ENCODE results near the gene RNU1-3.
"Not testable (repeated sequence)": the region's sequence is repeated elsewhere in the genome, so short reads cannot be mapped to it uniquely, and the experiment has no call there.

DNA sequence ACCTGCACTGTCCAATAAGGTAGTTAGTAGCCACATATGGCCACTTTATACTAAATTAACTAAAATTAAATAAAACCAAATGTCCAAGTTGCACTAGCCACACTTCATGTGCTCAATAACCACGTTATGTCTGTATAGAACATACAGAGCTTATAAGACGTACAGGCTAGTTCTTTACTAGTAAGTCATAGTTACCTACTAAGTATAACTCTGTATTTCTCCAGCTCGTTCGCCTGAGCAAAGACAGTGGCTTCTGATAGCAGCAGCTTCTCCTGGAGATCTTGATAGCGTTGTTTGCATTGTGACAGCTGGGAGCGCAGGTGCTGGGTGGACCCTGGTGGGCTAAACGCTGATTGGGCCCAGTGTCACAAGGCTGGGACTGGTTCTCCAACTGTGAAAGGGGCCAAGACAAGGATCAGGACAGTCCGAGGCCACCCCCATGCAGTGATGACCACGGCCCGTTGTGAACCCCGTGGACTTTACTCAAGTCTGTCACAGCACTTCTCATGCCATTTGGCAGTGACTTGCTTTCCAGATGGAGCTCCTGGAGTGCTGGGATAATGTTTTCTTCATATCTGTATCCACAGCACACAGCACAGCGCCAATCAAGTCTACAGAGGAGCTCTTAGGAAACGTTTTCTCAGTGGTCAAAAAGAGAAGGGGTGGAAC lies 20.5 kb upstream of the RNU1-3 start:
- TF ChIP-seq EZH2 (IDR thresholded peaks at IDR 0.05; ENCODE audit: insufficient read depth, poor library complexity, severe bottlenecking); EZH2phosphoT487 (IDR thresholded peaks at IDR 0.05; ENCODE audit: insufficient read depth, low read depth): not testable (repeated sequence)
